GM18907 (cell line): ENCODE measurements around the gene ADK.
"Not testable (repeated sequence)": the region's sequence is repeated elsewhere in the genome, so short reads cannot be mapped to it uniquely, and the experiment has no call there.

Experiments
- ATAC-seq: cut with Tn5 transposase; IDR thresholded peaks from one replicate; pipeline ENCODE4 v1.9.1; 2021; ENCODE audit warnings: mild to moderate bottlenecking, moderate library complexity; ENCODE audit not compliant: unreplicated experiment

Gene ADK

DNA sequence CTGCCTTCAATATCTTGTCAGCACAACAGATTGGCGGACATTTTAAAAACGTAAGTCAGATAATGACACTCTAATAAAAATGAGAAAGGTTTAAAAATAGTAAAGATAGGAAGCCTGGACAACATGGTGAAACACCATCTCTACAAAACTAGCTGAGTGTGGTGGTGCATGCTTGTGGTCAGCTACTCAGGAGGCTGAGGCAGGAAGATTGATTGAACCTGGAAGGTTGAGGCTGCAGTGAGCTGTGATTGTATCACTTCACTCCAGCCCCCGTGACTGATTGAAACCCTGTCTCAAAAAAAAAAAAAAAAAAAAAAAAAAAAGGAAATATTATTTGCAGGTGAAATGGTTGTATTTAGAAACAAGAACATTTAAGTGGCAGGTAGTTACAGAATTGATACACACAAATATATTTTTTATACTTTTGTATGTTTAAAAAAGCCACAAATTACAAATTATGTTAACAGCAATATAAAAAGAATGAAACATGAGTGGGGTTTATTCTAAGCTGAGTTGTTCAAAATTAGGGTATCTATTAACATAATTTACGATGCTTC, 141.9 kb downstream of the ADK start:
- ATAC-seq = no peak

DNA sequence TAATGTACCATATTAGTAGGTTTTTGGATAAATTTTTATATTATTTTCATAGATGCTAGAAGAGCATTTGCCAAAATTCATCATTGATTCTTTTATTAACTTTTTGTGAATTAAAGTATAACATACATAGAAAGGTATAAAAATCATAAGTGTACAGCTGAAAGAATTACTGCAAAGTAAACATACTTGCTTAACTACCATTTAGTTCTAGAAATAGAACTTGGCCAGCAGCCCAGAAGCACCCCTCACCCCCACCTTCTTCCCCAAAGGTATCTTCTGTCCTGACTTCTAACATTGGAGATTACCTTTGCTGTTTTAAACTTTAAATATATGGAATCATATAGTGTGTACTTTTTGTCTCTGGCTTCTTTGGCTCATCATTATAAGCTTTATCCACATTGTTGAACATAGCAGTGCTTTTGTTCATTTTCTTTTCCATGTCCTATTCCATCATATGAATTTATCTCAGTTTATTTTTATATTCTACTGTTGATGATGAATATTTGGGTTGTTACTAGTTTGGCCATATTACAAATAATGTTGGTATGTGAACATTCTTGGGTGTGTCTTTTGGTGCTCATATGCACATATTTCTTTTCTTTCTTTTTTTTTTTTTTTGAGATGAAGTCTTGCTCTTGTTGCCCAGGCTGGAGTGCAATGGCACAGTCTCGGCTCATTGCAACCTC, 142.8 kb downstream of the ADK start:
- ATAC-seq = no peak

DNA sequence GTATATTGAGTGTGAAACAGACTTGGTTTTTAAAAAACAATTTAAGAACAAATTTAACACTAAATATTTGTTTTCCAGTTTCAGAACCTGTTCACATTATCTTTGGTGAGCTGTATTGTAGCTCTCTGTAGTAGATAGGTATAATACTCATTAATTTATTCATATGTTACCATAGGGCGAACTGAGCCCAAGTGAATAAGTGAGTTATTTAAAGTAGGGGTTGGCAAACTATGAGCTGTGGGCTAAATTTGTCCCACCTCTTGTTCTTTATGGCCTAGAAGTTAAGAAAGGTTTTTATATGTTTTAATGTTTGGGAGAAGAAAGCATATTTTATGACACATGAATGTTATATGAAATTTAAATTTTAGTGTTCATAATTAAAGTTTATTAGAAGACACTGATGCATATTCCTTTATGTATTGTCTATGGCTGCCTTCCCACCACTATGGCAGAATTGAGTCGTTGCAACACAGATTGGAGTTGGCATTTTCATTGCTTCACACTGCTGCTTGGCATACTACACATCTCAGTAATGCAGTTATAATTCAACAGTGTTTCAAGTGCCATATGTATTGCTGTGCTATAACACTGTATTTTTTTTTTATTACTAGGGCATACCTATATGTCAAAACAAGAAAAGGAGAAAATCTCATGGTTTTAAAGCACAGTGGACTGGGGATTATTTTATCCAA, 146.5 kb downstream of the ADK start:
- no peak for ATAC-seq

DNA sequence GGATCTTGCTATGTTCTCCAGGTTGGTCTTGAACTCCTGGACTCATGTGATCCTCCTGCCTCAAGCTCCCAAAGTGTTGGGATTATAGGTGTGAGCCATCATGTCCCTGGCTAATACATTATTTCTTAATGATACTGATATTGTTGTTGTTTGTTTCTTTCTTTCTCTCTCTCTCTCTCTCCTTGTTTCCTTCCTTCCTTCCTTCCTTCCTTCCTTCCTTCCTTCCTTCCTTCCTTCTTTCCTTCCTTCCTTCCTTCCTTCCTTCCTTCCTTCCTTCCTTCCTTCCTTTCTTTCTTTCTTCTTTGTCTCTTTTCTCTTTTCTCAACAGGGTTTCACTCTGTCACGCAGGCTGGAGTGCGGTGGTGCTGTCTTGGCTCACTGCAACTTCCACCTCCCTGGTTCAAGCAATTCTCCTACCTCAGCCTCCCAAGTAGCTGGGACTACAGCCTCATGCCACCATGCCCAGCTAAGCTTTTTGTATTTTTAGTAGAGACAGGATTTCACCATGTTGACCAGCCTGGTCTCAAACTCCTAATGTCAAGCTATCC, 149.1 kb downstream of the ADK start:
- not testable (repeated sequence) for ATAC-seq

DNA sequence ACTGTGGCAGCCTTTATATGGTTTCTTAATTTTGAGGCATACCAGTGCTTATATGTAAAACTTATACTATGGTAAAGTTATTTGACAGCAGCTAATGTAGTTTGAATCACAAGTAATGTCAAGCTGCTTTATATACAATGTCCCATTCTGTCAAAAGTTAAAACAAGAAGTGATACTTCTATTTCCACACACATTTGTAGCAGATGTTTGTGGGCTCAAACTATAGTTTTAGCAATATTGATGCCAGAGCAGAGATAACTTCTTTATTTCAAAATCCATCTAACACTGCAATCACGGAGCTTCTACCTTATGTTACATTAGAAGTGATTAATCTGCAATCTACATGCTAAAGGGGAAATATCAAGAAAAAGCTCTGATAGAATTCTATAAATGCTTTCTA, 149.6 kb downstream of the ADK start:
- ATAC-seq = no peak

DNA sequence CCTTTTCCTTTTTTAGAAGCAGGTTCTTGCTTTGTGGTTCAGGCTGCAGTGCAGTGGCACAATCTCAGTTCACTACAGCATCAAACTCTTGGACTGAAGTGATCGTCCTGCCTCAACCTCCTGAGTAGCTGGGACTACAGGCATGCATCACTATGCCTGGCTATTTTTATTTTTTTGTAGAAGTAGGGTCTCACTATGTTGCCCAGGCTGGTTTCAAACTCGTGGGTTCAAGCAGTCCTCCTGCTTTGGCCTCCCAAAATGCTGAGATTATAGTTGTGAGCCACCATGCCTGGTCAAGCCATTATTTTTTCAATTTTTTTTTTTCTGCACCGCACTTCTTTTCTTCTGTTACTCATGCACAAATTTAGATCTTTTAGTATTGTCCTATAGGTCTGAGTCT, 154.7 kb downstream of the ADK start:
- no peak for ATAC-seq

DNA sequence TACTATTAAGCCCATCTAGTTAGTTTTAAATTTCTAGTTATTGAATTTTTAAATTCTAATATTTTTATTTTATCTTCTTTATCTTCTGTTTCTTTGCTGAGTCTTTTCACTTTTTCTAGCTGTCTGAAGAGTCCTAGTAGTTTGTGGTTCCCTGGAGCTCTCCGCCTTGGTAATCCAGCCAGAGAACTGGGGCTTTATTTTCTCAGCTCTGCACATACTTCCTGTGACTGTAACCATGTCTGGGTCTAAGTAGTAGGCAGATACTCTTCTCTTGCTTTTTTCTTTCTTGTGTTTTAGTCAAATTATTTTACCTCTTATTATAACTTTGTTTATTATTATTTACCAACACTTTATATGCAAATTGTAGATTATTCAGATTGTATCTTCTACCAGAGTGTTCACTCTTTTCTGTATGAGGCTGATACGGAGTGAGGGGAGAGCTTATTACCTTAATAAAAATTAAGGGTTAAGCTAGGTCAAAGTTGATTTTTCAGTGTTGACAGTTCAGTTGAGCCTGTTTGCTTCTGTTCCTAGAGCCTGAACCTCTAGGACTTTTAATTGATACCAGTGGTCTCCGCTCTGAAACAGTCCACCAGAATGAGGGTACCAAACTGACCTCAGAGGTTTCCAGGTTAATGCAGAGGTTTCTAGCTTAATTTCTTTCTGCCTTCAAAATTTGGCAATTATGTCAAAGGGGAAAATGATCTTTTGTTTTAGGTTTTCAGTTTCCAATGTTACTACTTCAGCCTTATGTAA, 155.4 kb downstream of the ADK start:
- ATAC-seq = no peak

DNA sequence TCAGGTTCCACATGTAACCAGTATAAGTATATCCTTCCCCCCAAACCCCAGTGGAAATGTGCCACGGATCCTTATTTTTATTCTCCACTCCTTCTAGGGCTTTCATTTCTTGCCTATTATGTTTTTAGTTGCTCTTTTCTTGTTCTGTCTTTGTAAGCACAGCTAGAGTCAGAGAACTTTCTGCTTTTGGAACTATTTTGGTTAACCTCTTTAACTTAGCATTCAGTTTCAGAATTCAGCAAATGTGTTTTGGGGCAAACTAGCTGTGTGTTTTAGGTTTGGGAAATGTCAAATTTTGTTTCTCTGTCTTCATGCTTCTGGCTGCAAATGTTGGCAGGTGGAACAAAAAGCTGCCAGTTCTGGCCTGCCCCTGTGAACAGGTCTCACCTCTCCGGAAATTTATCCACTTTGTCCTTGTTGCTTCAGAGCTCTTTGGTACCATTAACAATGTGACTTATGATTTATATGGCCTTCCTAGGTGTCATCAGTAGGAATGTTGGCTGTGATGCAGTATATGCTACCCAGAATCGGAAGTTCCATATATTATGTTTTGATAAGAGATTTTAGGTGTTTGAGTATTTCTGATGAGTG, 156.1 kb downstream of the ADK start:
- no peak for ATAC-seq

DNA sequence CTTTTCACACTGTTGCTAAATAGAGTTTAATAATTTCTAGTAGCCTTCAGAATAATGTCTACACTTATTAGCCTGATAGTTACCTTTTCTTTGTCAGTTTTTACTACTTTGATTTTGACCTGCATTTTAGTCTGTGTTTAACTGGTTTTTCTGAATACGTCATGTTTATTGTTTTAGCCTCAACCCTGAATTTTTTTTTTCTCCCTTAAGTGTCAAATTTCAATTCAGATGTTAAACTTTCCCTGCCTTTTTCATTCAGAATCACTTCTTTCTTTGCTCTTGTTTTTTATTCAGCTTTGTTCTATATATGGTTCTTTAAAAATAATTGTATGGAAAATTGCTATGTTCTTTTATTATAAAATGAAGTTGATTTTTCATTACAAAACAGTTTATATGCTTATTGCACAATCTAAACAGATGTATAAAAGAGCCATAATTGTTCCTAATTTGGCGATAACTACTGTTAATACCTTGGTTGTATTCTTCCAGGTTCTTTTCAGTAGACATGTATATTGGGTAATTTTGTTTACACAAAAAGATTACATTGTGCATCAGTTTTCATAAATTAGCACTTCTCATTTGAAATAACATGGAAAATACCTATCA, 159.7 kb downstream of the ADK start:
- ATAC-seq = no peak

DNA sequence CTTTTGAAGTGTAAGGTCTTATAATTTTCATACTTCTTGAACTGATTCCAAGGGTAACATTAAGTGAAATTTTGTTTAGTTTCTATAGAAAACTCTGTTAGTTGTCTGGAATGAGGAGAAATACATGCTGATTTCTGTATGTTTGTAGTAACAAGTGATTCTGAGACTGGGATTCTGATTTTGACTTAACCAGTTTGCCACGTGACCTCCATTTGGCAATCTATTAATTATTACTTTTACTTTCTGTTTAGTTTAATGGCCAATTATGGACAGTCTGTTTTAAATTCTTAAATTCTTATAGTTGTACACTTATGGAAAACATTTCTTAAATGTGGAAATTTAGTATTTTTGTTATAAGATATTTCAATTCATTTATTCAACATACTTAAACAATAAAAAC, 163.1 kb downstream of the ADK start:
- no peak for ATAC-seq

DNA sequence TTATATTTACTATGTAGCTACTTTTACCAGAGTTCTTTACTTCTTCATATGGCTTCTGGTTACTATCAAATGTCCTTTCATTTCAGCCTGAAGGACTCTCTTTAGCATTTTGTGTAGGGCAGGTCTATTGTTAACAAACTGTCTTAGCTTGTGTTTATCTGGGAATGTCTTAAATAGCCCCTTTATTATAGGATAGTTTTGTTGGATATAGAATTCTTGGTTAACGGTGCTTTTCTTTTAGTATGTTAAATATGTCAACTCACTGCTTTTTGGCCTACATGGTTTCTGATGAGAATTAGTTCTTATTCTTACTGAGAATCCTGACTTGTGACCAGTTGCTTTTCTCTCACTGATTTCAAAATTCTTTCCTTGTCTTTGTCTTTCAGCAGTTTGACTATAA, 169.0 kb downstream of the ADK start:
- no peak for ATAC-seq

DNA sequence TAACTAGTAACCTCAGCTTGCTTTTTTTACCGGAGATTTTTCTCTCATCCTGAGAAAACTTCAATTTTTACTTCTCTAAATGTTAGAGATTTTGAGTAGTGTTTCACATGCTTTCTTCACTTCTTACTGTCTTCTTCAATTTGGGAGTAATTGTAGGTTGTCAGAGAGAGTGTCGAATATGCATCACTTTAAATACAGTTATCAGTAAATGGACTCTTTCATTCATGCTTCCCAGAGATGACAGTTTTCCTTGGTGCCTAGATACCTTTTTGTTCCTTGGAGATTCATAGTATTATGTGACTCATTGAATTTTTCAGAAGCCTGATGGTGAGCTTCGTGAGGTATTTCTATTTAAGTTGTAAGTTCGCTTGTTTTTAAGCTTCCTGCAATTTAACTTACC, 169.7 kb downstream of the ADK start:
- ATAC-seq = no peak

DNA sequence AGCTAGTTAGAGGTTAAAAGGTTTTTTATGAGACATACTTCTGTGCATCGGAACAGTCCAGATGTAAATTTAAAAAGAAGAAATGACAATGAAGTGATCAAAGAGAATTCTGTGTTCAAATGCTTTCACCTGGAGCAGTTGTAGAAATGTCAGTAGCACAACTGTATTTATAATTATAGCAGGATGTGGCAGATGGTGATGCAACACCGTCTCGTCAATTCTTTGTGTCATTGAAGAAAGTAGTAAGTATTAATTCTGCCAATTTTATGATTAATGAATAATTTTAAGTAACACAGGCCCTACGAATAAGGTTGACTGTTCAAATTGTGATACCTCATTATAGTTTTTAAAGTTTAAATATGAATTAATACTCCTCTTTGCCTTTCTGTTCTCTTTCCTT, 171.1 kb downstream of the ADK start:
- no peak for ATAC-seq

DNA sequence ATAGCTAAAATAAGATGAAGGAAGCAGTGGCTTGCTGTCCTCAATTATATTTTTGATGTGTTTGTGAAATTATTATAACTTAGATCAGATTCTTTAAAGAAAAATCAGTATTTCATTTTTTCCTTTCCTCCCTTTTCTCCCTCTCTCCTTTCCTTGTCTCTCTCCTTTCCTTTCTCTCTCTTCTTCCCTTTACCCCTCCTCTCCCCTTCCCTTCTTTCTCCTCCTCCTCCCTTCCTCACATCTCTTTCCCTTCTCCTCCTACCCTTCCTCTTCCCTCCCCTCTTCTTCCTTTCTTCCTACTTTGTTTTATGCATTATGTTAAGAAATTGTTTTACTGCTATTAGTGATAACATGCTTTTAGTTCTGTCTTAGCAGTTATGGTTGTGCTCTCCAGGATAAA, 171.5 kb downstream of the ADK start:
- ATAC-seq = no peak

DNA sequence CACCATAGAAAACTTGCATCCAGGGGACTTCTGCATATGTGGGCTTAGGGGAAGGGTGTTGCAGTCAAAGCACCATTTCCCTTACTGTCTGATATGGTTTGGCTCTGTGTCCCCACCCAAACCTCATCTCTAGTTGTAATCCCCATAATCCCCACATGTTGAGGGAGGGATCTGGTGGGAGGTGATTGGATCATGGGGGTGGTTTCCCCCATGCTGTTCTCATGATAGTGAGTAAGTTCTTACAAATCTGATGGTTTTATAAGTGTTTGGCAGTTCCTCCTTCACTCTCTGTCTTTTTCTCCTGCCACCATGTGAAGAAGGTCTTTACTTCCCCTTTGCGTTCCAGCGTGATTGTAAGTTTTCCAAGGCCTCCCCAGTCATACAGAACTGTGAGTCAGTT, 177.4 kb downstream of the ADK start:
- no peak for ATAC-seq

DNA sequence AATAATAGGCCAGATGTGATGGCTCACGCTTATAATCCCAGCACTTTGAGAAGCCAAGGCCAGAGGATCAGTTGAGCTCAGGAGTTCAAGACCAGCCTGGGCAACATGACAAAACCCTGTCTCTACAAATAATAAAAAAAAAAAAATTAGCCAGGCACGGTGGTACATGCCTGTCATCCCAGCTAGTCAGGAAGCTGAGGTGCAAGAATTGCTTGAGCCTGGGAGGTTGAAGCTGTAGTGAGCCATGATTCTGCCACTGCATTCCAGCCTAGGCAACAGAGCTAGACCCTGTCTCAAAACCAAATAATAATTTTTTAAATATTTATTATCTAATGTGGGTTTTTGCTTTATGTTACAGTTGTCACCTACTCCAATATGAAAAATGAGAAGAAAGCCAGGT, 178.9 kb downstream of the ADK start:
- ATAC-seq = no peak

DNA sequence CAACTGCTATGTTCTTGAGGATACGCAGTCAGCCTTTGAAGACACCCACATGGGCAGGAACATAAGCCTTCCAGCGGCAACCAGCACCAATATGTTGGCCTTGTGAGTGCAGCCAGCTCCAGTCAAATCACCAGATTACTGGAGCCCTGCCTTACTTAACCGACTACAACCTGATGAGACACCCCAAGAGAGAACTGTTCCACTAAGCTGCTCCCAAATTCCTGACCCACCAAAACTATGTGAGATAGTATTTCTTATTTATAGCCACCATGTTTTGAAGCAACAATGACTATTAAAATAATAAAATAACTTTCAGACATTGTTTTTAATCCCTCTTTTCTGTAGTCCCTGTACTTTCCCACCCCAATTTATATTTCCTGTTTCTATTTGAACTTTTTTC, 179.6 kb downstream of the ADK start:
- ATAC-seq = no peak

DNA sequence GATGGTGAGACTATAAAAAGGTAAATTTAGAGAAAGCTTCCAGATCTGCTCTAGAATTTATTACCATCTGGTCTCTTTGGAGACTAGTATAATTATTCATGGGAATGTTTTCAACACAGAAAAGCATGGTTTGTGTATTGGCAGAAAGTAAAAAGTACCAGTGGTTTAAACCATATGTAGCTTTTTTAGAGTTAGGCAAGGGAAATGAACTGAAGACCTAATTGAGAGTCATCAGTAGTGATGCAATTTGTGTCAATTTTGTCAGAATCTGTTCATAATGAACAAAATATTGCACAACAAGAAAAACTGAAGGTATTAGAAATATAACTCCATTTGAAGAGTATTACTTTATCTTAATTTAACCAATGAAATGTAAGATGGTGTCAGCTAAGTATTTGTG, 181.4 kb downstream of the ADK start:
- ATAC-seq = no peak

DNA sequence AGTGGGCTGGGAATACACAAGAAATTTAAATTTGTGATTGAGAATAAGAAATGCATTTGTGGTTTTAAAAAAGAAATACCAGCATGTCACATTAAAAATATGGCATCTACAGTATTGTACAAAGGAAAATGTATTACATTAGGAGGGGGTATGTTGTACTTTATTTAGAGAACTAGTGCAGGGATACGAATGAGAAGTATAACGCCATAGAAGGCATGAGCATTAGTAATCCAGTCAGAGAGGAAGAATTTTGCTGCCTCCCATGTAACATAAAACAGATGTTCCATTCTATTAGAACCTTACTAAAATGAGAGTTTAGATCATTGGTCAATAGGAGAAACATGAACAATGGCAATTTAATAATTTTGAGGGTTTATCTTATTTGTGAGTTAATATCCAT, 182.2 kb downstream of the ADK start:
- ATAC-seq = no peak

DNA sequence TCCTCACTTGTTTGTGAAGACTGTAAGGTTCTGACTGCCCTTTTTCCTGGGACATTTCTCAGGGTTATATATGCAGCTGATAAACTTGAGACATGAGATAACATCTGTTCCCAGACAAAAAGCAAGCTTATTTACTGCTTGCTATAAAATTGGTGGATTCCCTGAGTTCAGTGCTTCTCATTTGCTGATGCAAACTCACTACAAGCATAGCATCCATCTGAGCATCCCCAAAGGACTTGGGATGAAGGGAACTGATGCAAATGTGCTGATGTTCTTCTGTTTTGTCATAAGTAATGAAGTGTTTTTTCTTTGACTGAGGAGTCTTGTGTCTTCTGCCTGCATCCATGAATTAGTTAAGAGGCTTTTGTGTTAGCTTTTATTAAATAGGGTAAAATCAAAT, 183.2 kb downstream of the ADK start:
- no peak for ATAC-seq

DNA sequence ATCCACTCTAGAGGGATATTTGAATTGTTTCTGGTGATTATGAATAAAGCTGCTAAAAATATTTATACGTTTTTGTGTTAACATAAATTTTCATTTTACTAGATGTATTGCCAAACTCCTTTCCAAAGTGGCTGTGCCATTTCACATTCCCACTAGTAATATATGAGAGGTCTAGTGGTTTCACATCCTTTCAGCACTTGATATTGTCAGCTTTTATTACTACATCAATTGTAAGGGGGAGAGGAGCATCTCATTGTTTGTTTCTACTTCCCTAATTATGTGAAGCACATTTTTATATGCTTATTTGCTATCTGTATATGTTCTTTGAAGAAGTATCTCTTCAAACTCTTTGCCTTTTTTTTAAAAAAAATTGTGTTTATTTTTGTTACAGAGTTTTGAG, 184.5 kb downstream of the ADK start:
- ATAC-seq = no peak
